ENCODE measurements around the gene G6PC3.

- TF ChIP-seq CTCF (conservative IDR thresholded peaks at IDR 0.05; ENCODE audit: low read depth, low read length) (no peak), EZH2 (IDR thresholded peaks at IDR 0.05; ENCODE audit: borderline replicate concordance, low read depth, low read length, poor library complexity, severe bottlenecking) (no peak)
Observed at GRCh38 chr17:44023545-44024270, 46.8 kb upstream of the G6PC3 start.
